Cerebellar nuclear complex (tissue), 1 donor: ENCODE results near the gene ANGPTL5.
"Not testable (repeated sequence)": the region's sequence is repeated elsewhere in the genome, so short reads cannot be mapped to it uniquely, and the experiment has no call there.

Experiments
- DNase-seq, 2 experiments: peaks; one replicate each; lab custom pipeline; 2025; lab: John Stamatoyannopoulos, UW

ANGPTL5 gene

GRCh38 chr11:101889767-101890166 is 26.6 kb downstream of the ANGPTL5 start:
- DNase-seq = no peak

- no peak for DNase-seq
Observed at GRCh38 chr11:101885631-101886030, 30.7 kb downstream of the ANGPTL5 start.

- no peak for DNase-seq
Observed at GRCh38 chr11:101881586-101881985, 34.7 kb downstream of the ANGPTL5 start.

- no peak for DNase-seq
Observed at GRCh38 chr11:101880222-101880621, 36.1 kb downstream of the ANGPTL5 start.

- DNase-seq = no peak
Observed at GRCh38 chr11:101872171-101872882, 44.0 kb downstream of the ANGPTL5 start.

GRCh38 chr11:101870510-101870909 is 45.8 kb downstream of the ANGPTL5 start:
- no peak for DNase-seq

GRCh38 chr11:101867951-101868350 is 48.4 kb downstream of the ANGPTL5 start:
- DNase-seq = no peak

GRCh38 chr11:101866619-101867491 is 49.5 kb downstream of the ANGPTL5 start:
- no peak for DNase-seq

- no peak for DNase-seq
Observed at GRCh38 chr11:101864098-101864497, 52.2 kb downstream of the ANGPTL5 start.

- no peak for DNase-seq
Observed at GRCh38 chr11:101863361-101863760, 53.0 kb downstream of the ANGPTL5 start.

GRCh38 chr11:101862391-101863233 is 53.7 kb downstream of the ANGPTL5 start:
- no peak for DNase-seq

- peak in 1 of 2 experiments; percentile 0 for DNase-seq
Observed at GRCh38 chr11:101860696-101861427, 55.5 kb downstream of the ANGPTL5 start.

GRCh38 chr11:101852260-101852659 is 64.1 kb downstream of the ANGPTL5 start:
- not testable (repeated sequence) for DNase-seq

- no peak for DNase-seq
Observed at GRCh38 chr11:101848262-101848661, 68.1 kb downstream of the ANGPTL5 start.

GRCh38 chr11:101844608-101845007 is 71.7 kb downstream of the ANGPTL5 start:
- DNase-seq = no peak

- DNase-seq = no peak
Observed at GRCh38 chr11:101840704-101841103, 75.6 kb downstream of the ANGPTL5 start.
